ENCODE data around the gene TINCR. TPM values are rescaled to one million over a fixed set of nuclear protein-coding genes. Genes with fewer than 3 reads are reported as not detected.

Gene TINCR
- polyA plus RNA-seq, 1 donor from 2014 or later, result 2.0 TPM

DNA sequence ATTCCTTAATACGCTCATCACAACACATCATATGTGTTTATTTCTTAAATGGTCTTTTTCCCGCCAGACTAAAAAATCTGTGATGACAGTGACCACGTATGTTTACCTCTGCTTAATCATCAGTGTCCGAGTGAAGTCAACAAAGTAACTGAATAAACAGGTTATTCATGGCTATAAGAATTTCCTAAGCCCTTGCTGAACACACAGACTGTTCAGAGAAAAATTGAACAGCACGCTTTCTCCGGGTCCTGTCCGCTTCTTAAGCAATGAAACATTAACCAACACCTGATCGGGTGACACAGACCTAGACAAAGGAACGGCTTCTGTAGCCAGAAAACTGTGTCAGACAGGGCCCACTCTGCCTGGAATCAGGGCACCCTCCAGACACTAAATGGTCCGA, 40.5 kb upstream of the TINCR start:
- Histone ChIP-seq H2AFZ (ENCODE audit: low read depth, low read length) (no peak overlapping the region), H3K4me2 (ENCODE audit: low read length) (no peak overlapping the region), H4K20me1 (ENCODE audit: insufficient read depth) (no peaks in the 10 kb centered on the region), H3K27ac (ENCODE audit: low read length) (no peak overlapping the region), H3K27me3 (ENCODE audit: insufficient read depth, low read depth, low read length) (no peaks in the 10 kb centered on the region), H3F3A (ENCODE audit: insufficient read depth, low read length, poor library complexity, severe bottlenecking) (no peaks in the 10 kb centered on the region), H3K9me2 (ENCODE audit: insufficient read depth, low read length) (no peaks in the 10 kb centered on the region), H3K36me3 (ENCODE audit: insufficient read depth, low read length) (peaks cover 3% of the 10 kb centered on the region), H3K9ac (ENCODE audit: low read length) (no peak overlapping the region), H3K4me3 (ENCODE audit: low read length) (no peak overlapping the region), H3K79me2 (replicated peaks; ENCODE audit: insufficient read depth, low read length) (peaks cover 6% of the 10 kb centered on the region), H3K9me3 (ENCODE audit: low read length) (no peaks in the 10 kb centered on the region)
- TF ChIP-seq POLR2AphosphoS5 (IDR thresholded peaks at IDR 0.05) (no peak), TAF1 (IDR thresholded peaks at IDR 0.05; ENCODE audit: low read depth) (no peak), RAD21 (conservative IDR thresholded peaks at IDR 0.05) (no peak), SMC3 (conservative IDR thresholded peaks at IDR 0.05; ENCODE audit: poor library complexity) (no peak), EZH2 (IDR thresholded peaks at IDR 0.05; ENCODE audit: borderline replicate concordance, insufficient read depth, low read length, poor library complexity, severe bottlenecking) (no peak), EP300 (conservative IDR thresholded peaks at IDR 0.05; ENCODE audit: poor library complexity, severe bottlenecking) (no peak)
- TF ChIP-seq, protein P1, sequence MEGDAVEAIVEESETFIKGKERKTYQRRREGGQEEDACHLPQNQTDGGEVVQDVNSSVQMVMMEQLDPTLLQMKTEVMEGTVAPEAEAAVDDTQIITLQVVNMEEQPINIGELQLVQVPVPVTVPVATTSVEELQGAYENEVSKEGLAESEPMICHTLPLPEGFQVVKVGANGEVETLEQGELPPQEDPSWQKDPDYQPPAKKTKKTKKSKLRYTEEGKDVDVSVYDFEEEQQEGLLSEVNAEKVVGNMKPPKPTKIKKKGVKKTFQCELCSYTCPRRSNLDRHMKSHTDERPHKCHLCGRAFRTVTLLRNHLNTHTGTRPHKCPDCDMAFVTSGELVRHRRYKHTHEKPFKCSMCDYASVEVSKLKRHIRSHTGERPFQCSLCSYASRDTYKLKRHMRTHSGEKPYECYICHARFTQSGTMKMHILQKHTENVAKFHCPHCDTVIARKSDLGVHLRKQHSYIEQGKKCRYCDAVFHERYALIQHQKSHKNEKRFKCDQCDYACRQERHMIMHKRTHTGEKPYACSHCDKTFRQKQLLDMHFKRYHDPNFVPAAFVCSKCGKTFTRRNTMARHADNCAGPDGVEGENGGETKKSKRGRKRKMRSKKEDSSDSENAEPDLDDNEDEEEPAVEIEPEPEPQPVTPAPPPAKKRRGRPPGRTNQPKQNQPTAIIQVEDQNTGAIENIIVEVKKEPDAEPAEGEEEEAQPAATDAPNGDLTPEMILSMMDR (IDR thresholded peaks at IDR 0.05; ENCODE audit: poor library complexity, severe bottlenecking), result no peak
- TF ChIP-seq, protein P2, sequence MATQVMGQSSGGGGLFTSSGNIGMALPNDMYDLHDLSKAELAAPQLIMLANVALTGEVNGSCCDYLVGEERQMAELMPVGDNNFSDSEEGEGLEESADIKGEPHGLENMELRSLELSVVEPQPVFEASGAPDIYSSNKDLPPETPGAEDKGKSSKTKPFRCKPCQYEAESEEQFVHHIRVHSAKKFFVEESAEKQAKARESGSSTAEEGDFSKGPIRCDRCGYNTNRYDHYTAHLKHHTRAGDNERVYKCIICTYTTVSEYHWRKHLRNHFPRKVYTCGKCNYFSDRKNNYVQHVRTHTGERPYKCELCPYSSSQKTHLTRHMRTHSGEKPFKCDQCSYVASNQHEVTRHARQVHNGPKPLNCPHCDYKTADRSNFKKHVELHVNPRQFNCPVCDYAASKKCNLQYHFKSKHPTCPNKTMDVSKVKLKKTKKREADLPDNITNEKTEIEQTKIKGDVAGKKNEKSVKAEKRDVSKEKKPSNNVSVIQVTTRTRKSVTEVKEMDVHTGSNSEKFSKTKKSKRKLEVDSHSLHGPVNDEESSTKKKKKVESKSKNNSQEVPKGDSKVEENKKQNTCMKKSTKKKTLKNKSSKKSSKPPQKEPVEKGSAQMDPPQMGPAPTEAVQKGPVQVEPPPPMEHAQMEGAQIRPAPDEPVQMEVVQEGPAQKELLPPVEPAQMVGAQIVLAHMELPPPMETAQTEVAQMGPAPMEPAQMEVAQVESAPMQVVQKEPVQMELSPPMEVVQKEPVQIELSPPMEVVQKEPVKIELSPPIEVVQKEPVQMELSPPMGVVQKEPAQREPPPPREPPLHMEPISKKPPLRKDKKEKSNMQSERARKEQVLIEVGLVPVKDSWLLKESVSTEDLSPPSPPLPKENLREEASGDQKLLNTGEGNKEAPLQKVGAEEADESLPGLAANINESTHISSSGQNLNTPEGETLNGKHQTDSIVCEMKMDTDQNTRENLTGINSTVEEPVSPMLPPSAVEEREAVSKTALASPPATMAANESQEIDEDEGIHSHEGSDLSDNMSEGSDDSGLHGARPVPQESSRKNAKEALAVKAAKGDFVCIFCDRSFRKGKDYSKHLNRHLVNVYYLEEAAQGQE (IDR thresholded peaks at IDR 0.05; ENCODE audit: borderline replicate concordance), result no peak

- Histone ChIP-seq H2AFZ (ENCODE audit: low read depth, low read length) (no peak overlapping the region), H4K20me1 (ENCODE audit: insufficient read depth) (no peaks in the 10 kb centered on the region), H3K9me3 (ENCODE audit: low read length) (no peaks in the 10 kb centered on the region), H3K9ac (ENCODE audit: low read length) (no peak overlapping the region), H3K27me3 (ENCODE audit: insufficient read depth, low read depth, low read length) (no peaks in the 10 kb centered on the region), H3K9me2 (ENCODE audit: insufficient read depth, low read length) (no peaks in the 10 kb centered on the region), H3K79me2 (replicated peaks; ENCODE audit: insufficient read depth, low read length) (peaks cover 6% of the 10 kb centered on the region), H3K4me2 (ENCODE audit: low read length) (no peak overlapping the region), H3K4me3 (ENCODE audit: low read length) (no peak overlapping the region), H3K27ac (ENCODE audit: low read length) (no peak overlapping the region), H3K36me3 (ENCODE audit: insufficient read depth, low read length) (peaks cover 3% of the 10 kb centered on the region), H3F3A (ENCODE audit: insufficient read depth, low read length, poor library complexity, severe bottlenecking) (no peaks in the 10 kb centered on the region)
- no peak for TF ChIP-seq EP300 (conservative IDR thresholded peaks at IDR 0.05; ENCODE audit: poor library complexity, severe bottlenecking)
- TF ChIP-seq MXI1 (conservative IDR thresholded peaks at IDR 0.05; ENCODE audit: poor library complexity, severe bottlenecking), result no peak
- TF ChIP-seq, protein P2 (IDR thresholded peaks at IDR 0.05; ENCODE audit: borderline replicate concordance), result no peak
- no peak for TF ChIP-seq POLR2AphosphoS5 (IDR thresholded peaks at IDR 0.05)
- TF ChIP-seq, protein P1 (IDR thresholded peaks at IDR 0.05; ENCODE audit: poor library complexity, severe bottlenecking), result no peak
- TF ChIP-seq SMC3 (conservative IDR thresholded peaks at IDR 0.05; ENCODE audit: poor library complexity), result no peak
- no peak for TF ChIP-seq EZH2 (IDR thresholded peaks at IDR 0.05; ENCODE audit: borderline replicate concordance, insufficient read depth, low read length, poor library complexity, severe bottlenecking)
- TF ChIP-seq RAD21 (conservative IDR thresholded peaks at IDR 0.05), result no peak
- no peak for TF ChIP-seq TAF1 (IDR thresholded peaks at IDR 0.05; ENCODE audit: low read depth)
Measured at GRCh38 chr19:5607318-5608275, 39.8 kb upstream of the TINCR start.

Data from neural cell (in vitro differentiated cells).